Measurements from ENCODE around the gene LRMDA.
"Not testable (repeated sequence)": the region's sequence is repeated elsewhere in the genome, so short reads cannot be mapped to it uniquely, and the experiment has no call there.

Gene LRMDA

DNA sequence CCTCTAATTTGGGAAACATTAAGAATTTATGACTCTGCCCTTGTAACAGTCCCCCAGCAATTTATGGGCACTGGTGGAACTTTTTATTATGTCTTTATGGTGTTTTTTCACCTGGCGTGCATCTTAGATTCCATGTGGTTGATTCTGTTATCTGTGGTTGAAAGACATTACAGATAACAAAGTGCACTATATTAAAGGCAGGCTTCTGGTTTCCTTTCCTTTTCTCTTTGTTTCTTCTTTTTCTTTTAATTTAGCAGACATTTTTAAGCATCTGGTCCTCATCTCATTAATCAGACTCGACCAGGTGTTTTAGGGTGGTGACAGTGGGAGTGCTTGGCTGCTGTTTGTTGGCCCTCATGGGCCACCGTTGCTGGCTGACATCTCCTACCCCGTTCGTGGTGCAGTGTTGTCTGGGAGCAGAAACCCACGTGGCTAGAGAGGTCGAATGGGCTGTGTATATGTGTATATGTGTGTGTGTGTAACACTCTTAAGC, 77.4 kb downstream of the LRMDA start:
- DNase-seq, result no peak

DNA sequence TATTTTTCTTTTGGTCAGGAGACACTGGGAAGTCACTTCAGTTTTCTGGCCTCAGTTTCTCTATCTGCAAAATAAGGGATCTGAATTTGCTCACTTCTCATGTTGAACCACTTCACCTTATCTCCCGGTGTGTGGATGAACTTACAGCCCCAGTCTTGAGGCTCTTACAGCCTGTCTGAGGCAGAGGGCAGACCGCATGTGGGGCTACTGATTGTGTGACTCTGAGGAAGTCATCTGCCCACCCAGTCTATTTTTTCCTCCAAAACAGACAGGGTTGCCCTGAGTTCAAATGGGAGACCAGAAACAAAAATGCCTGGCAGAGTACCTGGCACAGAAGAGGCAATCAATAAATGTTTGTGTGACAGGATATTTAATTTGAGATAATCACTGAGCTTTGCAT, 78.3 kb downstream of the LRMDA start:
- DNase-seq, result no peak

DNA sequence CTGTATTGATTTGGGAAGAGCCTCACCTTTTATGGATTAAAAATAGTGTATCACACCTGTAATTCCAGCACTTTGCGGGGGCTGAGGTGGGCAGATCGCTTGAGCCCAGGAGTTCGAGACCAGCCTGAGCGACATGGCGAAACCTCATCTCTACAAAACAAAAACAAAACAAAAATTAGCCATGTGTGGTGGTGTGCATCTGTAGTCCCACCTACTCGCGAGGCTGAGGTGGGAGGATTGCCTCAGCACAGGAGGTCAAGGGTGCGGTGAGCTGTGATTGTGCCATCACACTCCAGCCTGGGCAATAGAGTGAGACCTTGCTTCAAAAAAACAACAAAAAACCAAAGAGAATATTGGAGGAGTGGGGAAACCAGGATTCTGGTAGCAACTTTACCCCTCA, 79.6 kb downstream of the LRMDA start:
- no peak for DNase-seq

DNA sequence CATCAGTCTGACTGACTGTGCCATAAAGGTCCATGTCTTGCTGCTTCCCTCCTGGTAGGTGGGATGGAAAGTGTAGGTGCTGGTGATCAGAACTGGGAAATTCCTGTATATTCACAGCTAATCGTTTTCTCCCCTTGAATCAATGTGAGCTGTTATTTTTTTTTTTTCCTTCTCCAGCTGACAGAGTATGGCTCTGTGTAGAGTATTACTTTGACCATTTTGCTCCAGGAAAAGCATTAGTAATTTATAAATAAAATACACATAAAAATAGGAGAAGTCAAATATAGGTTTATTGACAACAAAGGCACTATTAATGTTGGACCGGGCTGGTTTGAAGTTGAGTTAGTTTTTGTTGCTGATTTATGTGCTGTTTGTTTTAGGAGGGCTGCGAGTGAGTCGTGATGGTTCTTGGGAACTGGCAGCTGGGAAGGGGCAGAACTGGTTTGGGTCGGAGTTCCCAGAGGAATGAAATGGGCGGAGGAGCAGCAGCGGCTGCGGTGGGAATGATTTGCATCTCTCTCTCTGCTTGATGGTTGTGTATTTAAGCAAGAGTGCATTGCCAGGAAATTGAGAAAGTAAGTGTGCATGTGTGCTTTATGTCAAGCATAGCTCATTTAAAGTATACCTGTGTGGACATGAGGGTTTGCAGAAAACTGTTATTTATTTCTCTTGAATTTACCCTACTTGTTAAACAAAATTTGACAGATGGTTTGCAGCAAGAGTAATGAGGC, 80.9 kb downstream of the LRMDA start:
- DNase-seq, result no peak

DNA sequence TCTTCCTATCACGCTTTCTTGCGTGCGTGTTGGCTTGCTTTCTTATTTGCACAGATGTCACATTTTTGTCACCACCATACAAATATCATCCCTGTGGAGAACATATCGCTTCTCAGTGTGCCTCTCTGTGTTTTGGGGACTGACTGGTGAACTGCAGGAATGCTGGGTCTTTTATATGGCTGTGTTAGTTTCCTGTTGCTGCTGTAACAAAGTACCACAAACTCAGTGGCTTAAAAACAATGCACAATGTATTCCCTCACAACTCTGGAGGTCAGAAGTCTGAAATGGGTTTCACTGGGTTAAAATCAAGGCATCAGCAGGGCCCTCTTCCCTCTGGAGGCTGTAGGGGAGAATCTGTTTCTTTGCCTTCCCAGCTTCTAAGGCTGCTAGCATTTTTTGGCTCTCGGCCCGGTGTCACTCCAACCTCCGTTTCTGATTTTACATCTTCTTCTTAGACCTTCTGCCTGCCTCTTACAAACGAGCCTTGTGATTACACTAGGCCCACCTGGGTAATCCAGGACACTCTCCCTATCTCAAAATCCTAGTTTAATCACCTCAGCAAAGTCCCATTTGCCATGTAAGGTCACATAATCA, 82.0 kb downstream of the LRMDA start:
- no peak for DNase-seq

DNA sequence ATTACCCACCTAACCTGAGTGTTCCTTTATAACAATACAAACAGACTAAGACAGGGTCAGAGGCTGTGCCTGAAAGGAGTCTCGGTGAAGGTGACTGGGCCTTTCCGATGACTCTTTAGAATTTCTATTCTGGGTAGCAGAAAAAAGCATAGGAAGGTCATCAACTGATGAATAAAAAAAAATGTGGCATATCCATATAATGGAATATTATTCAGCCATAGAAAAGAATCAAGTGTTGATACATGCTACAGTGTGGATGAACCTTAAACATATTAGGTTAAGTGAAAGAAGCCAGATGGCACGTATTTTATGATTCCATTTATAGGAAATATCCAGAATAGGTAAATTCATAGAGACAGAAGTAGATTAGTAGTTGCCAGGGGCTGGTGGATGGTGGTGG, 83.4 kb downstream of the LRMDA start:
- no peak for DNase-seq

DNA sequence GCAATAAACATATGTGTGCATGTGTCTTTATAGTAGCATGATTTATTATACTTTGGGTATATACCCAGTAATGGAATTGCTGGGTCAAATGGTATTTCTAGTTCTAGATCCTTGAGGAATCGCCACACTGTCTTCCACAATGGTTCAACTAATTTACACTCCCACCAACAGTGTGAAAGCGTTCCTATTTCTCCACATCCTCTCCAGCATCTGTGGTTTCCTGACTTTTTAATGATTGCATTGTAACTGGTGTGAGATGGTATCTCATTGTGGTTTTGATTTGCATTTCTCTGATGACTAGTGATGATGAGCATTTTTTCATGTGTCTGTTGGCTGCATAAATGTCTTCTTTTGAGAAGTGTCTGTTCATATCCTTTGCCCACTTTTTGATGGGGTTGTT, 84.7 kb downstream of the LRMDA start:
- not testable (repeated sequence) for DNase-seq

DNA sequence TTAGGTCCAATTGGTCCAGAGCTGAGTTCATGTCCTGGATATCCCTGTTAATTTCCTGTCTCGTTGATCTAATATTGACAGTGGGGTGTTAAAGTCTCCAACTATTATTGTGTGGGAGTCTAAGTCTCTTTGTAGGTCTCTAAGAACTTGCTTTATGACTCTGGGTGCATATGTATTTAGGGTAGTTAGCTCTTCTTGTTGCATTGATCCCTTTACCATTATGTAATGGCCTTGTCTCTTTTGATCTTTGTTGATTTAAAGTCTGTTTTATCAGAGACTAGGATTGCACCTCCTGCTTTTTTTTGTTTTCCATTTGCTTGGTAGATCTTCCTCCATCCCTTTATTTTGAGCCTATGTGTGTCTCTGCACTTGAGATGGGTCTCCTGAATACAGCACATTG, 87.8 kb downstream of the LRMDA start:
- DNase-seq, result not testable (repeated sequence)

DNA sequence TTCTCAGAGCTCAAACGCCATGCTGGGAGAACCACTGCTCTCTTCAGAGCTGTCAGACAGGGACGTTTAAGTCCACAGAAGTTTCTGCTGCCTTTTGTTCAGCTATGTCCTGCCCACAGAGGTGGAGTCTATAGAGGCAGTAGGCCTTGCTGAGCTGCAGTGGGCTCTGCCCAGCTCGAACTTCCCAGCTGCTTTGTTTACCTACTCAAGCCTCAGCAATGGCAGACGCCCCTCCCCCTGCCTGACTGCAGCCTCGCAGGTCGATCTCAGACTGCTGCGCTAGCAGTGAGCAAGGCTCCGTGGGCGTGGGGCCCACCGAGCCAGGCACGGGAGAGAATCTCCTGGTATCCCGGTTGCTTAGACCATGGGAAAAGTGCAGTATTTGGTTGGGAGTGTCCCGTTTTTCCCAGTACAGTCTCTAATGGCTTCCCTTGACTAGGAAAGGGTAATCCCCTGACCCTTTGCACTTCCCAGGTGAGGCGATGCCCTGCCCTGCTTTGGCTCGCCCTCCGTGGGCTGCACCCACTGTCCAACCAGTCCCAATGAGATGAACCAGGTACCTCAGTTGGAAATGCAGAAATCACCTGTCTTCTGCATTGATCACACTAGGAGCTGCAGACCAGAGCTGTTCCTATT, 89.9 kb downstream of the LRMDA start:
- DNase-seq, result not testable (repeated sequence)

DNA sequence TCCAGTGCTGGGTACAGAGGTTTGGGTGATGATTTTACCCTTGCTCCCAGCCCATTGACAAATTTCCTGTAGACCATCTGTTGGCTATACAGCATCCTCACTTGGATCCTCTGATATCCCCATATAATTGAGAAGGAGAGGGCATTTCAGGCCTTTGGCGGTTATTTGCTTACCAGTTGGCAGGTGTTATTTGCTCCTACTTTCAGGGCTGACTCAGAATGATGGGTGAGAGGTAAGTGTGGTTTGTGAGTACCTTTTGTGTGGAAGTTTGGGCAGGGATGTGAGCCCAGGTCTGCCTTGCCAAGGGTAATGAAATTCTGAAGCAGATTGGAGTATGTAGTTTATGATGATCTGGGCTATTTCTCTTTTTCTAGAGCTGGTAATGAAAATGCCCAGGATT, 93.6 kb downstream of the LRMDA start:
- no peak for DNase-seq

DNA sequence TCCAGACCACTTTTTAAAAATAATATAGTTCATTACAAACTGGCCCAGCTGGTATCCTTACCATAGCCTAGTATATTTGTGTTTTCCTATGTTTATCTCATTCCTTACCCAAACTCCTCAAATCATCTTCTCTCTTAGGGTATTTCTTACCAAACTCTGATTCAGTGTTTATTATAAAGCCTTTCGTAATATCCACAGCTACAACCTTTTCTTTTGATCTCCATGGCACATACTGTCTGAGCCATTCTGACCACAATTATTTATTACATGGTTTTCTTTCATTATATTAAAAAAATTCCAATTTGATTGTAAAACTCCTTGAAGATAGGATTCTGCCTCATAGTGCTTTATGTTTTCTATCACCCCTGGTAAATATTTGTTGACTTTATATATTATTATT, 94.2 kb downstream of the LRMDA start:
- no peak for DNase-seq

DNA sequence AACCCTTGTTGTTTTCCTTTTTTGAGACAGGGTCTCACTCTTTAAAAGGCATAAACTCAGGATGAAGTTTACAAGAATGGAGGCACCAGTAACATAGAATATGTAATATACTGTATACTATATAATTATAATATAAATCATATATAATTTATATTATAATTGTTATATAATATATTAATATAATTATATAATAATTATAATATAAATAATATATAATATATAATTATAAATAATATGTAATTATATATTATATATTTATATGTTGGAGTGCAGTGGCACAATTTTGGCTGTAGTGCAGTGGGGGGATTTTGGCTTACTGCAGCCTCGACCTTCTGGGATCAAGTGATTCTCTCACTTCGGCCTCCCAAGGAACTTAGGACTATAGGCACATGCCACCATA, 96.1 kb downstream of the LRMDA start:
- no peak for DNase-seq

DNA sequence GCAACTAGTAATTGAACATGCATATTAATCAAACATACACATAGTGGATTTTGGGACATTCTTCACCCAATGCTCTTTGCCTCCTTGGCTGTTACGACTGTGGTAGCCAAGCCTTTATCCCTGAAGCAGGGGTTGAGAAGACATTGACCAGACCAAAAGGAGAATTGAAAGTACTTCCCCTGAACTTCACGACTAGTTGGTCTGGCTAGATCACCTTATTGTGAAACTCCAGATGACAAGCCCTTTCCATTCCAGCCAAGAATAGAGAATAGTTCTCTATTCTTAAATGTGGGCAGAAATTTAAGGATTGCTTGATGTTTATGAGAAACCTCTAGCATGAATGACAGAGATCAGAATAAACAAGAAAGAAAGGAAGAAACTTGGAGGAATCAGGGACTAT, 97.0 kb downstream of the LRMDA start:
- no peak for DNase-seq

DNA sequence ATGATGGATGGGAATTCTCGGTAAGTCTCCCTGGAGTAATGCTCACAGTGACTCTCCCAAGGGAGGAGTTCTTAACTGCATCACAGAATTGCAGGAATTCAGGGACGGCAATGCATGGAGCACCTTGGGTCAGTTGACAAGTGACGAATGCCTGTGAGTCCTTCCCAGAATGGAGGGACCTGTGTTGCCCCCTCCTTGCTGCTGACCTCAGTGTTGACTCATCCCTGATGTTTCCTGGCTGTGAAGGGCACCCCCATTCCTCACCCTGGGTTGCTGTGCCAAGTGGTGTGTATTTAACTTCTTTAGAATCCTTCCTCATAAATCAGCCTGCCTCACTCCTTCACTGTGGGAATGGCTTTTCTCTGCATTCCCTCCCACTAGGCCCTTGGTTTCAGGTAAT, 98.9 kb downstream of the LRMDA start:
- no peak for DNase-seq

DNA sequence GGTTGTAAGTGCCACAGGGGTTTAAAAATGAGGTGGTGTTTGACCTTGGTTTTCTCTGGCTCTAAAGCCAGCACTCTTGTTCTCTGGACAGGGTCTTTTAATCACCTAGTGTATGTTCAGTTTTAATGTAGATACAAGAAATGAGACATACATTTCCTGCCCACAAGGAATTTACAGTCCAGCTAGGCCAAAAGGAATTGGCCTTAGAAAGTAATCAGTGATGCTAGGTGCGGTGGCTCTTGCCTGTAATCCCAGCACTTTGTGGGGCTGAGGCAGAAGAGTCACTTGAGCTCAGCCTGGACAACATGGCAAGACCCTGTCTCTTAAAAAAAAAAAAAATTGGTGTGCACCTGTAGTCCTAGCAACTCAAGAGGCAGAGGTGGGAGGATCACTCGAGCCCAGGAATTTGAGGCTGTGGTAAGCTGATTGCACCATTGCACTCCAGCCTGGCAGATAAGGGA, 100.2 kb downstream of the LRMDA start:
- DNase-seq, result no peak

DNA sequence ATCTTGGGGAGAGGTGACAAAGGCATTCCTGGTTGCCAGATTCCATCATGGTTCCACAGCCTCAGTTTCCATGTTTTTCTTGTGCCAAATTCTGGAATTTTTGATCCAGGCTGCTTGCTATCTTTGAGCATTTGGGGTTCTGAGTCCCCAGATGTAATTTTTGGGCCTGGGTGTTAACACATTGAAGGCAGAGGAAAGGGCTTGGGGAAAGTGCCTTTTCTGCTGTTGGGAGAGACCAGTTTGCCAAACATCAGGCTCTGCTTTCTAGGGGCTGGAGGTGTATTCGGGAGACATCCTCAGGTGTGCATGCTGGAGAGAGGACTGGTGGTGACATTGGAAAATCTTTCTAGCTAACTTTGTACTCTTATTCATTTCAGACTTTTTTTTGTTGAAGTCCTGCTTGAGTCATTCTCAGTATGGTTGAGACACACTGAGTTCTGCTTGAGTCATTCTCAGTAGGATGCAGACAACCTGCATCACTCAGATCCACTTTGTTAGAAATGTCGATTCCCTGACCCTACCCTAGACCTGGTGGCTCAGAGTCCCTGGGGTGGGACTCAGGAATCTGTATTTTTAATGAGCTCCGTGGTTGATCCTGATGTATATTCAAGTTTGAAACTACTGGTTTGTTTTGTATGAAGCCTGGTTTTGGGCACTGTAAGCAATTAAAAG, 101.0 kb downstream of the LRMDA start:
- DNase-seq, result no peak

DNA sequence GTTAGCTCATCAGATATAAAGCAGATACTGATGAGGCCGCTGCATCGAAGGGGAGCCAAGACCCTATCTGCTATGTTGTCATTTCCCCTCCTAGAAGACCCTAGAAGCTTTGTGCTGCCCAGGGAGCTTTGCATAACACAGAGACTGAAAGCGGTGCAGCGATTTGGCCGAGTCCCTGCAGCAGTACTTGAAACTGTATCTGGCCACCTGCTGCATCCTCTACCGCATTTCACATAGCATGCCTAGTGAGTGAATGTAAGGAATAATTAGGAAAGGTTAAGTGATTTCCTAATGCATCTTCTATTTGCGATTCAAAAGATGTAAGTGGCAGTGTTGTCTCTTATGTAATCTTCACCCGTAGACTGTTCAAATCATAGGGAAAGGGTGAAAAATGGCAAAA, 106.7 kb downstream of the LRMDA start:
- no peak for DNase-seq

DNA sequence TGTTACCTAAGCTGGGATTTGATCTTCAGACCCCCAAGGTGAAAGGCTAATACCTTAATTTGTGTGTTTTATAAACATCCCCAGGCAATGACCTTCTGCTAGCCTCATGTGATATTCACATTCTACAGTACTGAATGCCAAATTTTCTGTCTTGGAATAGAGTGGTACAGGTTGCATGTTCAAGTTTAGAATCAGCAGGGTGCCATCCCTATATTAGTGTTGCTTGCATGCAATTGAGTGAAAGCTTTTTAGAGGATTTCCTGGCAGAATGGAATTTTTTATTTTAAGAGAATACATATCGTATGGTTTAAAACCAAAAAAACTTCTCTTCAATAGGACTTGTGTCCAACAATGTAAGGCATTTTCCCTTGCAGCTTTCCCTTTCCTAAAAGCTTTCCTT, 107.3 kb downstream of the LRMDA start:
- no peak for DNase-seq

DNA sequence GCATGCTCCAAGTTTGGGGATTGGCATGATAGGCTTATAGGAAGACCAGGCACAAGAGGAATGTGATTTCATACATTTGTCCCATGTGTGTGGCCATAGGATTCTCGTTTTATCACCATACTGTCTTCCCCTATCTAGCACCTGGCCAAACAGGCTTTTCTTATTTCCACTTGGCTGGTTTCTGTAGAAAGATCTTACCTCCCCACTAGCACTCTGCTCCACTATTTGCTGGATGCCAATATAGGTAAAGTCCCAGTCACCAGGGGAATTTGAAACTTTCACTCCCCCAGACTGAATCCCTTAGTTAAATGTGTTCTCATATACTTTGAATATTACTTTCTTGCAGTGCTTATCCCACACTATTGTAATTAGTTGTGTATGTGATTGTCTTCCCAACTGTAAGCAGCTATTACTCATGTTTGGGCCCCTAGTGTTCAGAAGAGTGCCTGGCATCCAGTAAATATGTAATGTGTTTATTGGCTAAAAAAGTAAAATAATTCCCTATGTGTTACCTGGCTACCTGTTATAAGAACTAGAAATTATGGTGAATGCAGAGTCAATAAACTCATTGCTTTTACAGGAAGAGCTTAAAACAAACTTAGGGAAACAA, 109.0 kb downstream of the LRMDA start:
- DNase-seq, result no peak

DNA sequence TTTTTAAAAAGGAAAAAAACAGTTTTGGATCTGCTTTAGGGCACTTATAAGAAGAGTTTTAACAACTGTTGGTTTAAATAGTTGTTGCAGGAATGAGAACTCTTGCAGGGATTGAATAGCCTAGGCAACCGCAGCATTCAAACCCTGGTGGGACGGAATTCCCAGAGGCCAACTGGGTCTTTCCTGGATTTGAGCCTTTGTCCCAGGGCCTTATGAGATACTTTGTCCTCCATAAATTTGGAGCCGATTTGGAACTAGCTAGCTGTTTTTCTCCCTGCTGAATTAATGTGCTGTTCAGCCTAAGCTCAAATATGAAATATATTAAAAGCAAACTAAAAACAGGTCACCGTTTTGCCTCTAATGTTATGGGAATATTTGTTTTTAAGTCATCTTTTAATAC, 109.6 kb downstream of the LRMDA start:
- no peak for DNase-seq

DNA sequence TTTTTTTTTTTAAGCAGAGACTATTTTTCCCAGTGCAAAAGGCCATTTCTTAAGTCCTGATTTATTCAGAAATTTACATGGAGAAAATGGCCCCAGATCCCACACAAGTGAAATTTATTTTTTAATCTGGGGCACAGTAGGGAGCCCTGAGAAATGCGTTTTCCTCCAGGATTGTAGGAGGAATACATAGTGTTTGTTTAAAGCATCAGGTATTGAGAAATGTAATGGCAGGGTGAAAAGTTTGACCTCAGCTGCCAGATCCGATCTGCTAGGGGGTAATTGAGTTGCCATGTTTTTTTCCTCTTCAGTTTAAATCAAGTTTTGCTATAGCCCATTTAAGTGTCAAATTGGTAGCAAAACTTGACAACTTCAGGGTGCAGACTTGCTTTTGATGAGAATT, 110.0 kb downstream of the LRMDA start:
- no peak for DNase-seq

DNA sequence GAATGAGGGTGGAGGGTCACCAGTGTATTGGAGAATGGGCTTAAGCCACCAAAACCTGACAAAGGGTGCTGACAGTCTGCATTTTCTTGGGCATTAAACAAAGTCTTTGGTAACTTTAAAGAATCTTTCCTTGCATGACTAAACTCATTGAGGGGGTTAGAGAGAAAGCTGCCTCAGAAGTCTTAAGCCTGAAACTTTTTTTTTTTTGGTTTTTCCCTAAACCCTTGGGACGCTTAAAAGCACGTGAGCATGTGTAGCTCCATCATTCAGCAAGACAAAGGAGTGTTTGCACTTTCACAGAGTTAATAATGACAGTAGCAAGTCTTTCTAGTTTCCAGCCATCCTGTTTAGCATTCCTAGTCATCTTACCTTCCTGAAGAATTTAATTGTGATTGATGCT, 110.7 kb downstream of the LRMDA start:
- no peak for DNase-seq

DNA sequence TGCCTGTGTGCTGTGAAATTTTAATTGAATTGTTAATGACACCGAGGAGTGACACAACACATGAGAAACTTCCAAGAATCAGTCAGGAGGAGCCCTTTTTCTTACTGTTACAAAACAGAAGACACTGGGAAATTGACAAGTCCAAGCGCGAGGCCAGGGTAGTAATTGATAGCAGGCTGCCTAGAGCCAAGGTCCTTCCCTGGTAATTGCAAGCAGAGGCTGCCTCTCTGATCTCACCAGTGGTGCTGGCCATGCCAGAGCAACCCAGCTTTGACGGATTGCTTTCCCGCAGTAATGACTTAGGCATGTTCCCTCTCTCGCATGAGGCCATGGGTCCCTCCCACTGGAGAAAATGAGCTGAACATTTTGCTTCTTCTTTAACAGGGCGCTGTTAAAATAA, 111.5 kb downstream of the LRMDA start:
- no peak for DNase-seq

Measured in activated CD4-positive, alpha-beta T cell treated with anti-CD3 and anti-CD28 coated beads, Interleukin-10, Interleukin-2, amounts not matched to agents 100 ng/mL and 50 ng/mL, durations not matched to agents 16 hours and 8 hours (primary cell).